ENCODE measurements around the gene BRS3. TPM values are rescaled to one million over a fixed set of nuclear protein-coding genes. Genes with fewer than 3 reads are reported as not detected.

Gene BRS3
- total RNA-seq, 1 donor from 2014 or later: 0.10 TPM

GRCh38 chrX:136496764-136497555 is 9.2 kb downstream of the BRS3 start:
- Mint-ChIP-seq H3K4me3 (ENCODE audit: low read depth) (peak overlapping the region; percentile 91), H3K36me3 (ENCODE audit: insufficient read depth) (peaks cover 7% of the 10 kb centered on the region), H3K27ac (peak overlapping the region; percentile 99), H3K27me3 (no peaks in the 10 kb centered on the region), H3K4me1 (ENCODE audit: low read depth) (peaks cover 9% of the 10 kb centered on the region), H3K9me3 (ENCODE audit: low read depth) (peaks cover 3% of the 10 kb centered on the region)
- TF ChIP-seq CTCF (IDR thresholded peaks at IDR 0.05; ENCODE audit: unreplicated experiment): no peak
- DNase-seq (ENCODE audit: low spot score, unreplicated experiment): peak; percentile 61

DNA sequence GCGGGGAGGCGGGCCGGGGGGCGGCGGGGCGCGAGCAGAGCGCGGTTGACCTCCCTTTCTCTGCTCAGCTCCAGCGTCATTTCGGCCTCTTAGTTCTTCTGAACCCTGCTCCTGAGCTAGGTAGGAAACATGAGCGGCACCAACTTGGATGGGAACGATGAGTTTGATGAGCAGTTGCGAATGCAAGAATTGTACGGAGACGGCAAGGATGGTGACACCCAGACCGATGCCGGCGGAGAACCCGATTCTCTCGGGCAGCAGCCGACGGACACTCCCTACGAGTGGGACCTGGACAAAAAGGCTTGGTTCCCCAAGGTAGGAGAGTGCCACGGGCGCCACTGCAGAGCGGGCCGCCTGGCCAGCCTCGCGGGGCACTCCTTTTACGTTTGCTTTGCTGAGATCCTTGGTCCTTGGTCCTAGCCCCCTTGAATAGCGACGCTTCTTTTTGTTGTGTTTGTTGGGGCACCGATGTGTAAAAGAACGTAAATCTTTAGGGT is 9.9 kb downstream of the BRS3 start, which contains the start of gene HTATSF1:
Gene HTATSF1, plus strand, starts transcription at position 37 of the 497 bp plus-strand sequence. Its CDS starts 93 bp downstream, at position 130.
- no peak for DNase-seq (ENCODE audit: low spot score, unreplicated experiment)
- Mint-ChIP-seq H3K9me3 (ENCODE audit: low read depth) (peaks cover 3% of the 10 kb centered on the region), H3K27me3 (no peaks in the 10 kb centered on the region), H3K27ac (peak within 1 kb of the TSS; percentile 99), H3K4me3 (ENCODE audit: low read depth) (peak within 1 kb of the TSS; percentile 91), H3K4me1 (ENCODE audit: low read depth) (peaks cover 9% of the 10 kb centered on the region), H3K36me3 (ENCODE audit: insufficient read depth) (peaks cover 7% of the 10 kb centered on the region)
- no peak for TF ChIP-seq CTCF (IDR thresholded peaks at IDR 0.05; ENCODE audit: unreplicated experiment)

- H3K27ac Mint-ChIP-seq: no peak overlapping the region
- no peak overlapping the region for H3K4me3 Mint-ChIP-seq (ENCODE audit: low read depth)
- H3K27me3 Mint-ChIP-seq: no peaks in the 10 kb centered on the region
- no peaks in the 10 kb centered on the region for H3K4me1 Mint-ChIP-seq (ENCODE audit: low read depth)
- no peak for TF ChIP-seq CTCF (IDR thresholded peaks at IDR 0.05; ENCODE audit: unreplicated experiment)
- H3K36me3 Mint-ChIP-seq (ENCODE audit: insufficient read depth): no peaks in the 10 kb centered on the region
- DNase-seq (ENCODE audit: low spot score, unreplicated experiment): no peak
- peaks cover 16% of the 10 kb centered on the region for H3K9me3 Mint-ChIP-seq (ENCODE audit: low read depth)
Measured at GRCh38 chrX:136519069-136519468, 31.3 kb downstream of the BRS3 start.

DNA sequence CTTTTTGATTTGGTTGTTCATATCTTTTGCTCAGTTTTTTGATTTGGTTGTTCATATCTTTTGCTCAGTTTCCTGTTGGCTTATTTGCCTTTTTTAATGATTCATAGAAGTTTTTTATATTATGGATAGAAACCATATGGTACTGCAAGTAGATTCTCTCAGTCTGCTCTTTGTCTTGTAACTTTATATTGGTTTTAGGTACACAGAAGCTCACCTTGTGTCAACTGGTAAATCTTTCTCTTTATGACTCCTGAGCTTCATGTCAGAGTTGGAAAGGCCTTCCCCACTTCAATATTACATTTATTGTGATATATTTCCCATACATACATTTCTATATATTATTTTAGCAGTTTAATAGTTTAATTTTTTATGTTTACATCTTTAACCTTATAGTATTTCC is 36.0 kb downstream of the BRS3 start:
- no peak overlapping the region for H3K27ac Mint-ChIP-seq
- no peak for TF ChIP-seq CTCF (IDR thresholded peaks at IDR 0.05; ENCODE audit: unreplicated experiment)
- no peak for DNase-seq (ENCODE audit: low spot score, unreplicated experiment)
- no peaks in the 10 kb centered on the region for H3K36me3 Mint-ChIP-seq (ENCODE audit: insufficient read depth)
- no peak overlapping the region for H3K4me3 Mint-ChIP-seq (ENCODE audit: low read depth)
- no peaks in the 10 kb centered on the region for H3K27me3 Mint-ChIP-seq
- peaks cover 1% of the 10 kb centered on the region for H3K4me1 Mint-ChIP-seq (ENCODE audit: low read depth)
- peaks cover 26% of the 10 kb centered on the region for H3K9me3 Mint-ChIP-seq (ENCODE audit: low read depth)

- Mint-ChIP-seq H3K4me1 (ENCODE audit: low read depth) (peaks cover 3% of the 10 kb centered on the region), H3K4me3 (ENCODE audit: low read depth) (no peak overlapping the region), H3K27me3 (no peaks in the 10 kb centered on the region), H3K36me3 (ENCODE audit: insufficient read depth) (no peaks in the 10 kb centered on the region), H3K9me3 (ENCODE audit: low read depth) (peaks cover 36% of the 10 kb centered on the region), H3K27ac (no peak overlapping the region)
- DNase-seq (ENCODE audit: low spot score, unreplicated experiment): no peak
- TF ChIP-seq CTCF (IDR thresholded peaks at IDR 0.05; ENCODE audit: unreplicated experiment): no peak
Measured at GRCh38 chrX:136525738-136526606, 38.2 kb downstream of the BRS3 start.
